WTC11 (cell line): ENCODE results near the gene FSTL4. TPM values are rescaled to one million over a fixed set of nuclear protein-coding genes. Genes with fewer than 3 reads are reported as not detected.

Experiments
- ATAC-seq: fragments of 200-7000 bp; cut with Tn5 transposase; 2 replicates; pipeline ENCODE4 v1.10.0; 2021; ENCODE audit warnings: mild to moderate bottlenecking, moderate library complexity
- CTCF ChIA-PET: fragments of 300-600 bp; sonication (Branson Sonifier 250); formaldehyde crosslinking; loops from one replicate; lab custom pipeline; 2021; ENCODE audit warnings: antibody characterized with exemption; lab: Charles Lee
- POLR2A ChIA-PET: fragments of 350-600 bp; sonication (Branson Sonifier 250); formaldehyde crosslinking; loops from one replicate; lab custom pipeline; 2021; ENCODE audit warnings: antibody characterized with exemption; lab: Charles Lee
- DNase-seq: peaks from one replicate; pipeline ENCODE4 v3.0.0; 2021; ENCODE audit warnings: low spot score
- H3K27ac Mint-ChIP-seq: 2 replicates; pipeline ENCODE4 v1.8.0; 2021; ENCODE audit warnings: mixed read lengths
- H3K27me3 Mint-ChIP-seq: 2 replicates; pipeline ENCODE4 v1.8.0; 2021; ENCODE audit warnings: low read depth, mild to moderate bottlenecking, moderate library complexity, mixed read lengths
- H3K36me3 Mint-ChIP-seq: 2 replicates; pipeline ENCODE4 v1.8.0; 2021; ENCODE audit warnings: mixed read lengths
- H3K4me1 Mint-ChIP-seq: 2 replicates; pipeline ENCODE4 v1.8.0; 2022; ENCODE audit warnings: mixed read lengths
- H3K4me3 Mint-ChIP-seq: 2 replicates; pipeline ENCODE4 v1.8.0; 2021; ENCODE audit warnings: mild to moderate bottlenecking, moderate library complexity, mixed read lengths
- H3K9me3 Mint-ChIP-seq: 2 replicates; pipeline ENCODE4 v1.8.0; 2021; ENCODE audit warnings: mixed read lengths
- ATF1 ChIP-seq: sonication (generic); formaldehyde crosslinking; IDR thresholded peaks from 2 replicates; pipeline ENCODE4 v1.8.1; 2023; ENCODE audit warnings: mild to moderate bottlenecking, moderate library complexity, missing genetic modification reagents
- CREM ChIP-seq: sonication (generic); formaldehyde crosslinking; IDR thresholded peaks from 2 replicates; pipeline ENCODE4 v1.8.1; 2022; ENCODE audit warnings: mild to moderate bottlenecking, missing genetic modification reagents, moderate library complexity
- EMX1 ChIP-seq: fragments of 250-450 bp; sonication (Bioruptor Pico); IDR thresholded peaks from 2 replicates; pipeline ENCODE4 v1.8.0; 2021; ENCODE audit warnings: mild to moderate bottlenecking
- GABPB1 ChIP-seq: sonication (generic); formaldehyde crosslinking; IDR thresholded peaks from 2 replicates; pipeline ENCODE4 v1.8.1; 2023; ENCODE audit warnings: mild to moderate bottlenecking, missing genetic modification reagents
- MXD4 ChIP-seq: fragments of 250-450 bp; sonication (Bioruptor Pico); IDR thresholded peaks from 2 replicates; pipeline ENCODE4 v1.8.0; 2021; ENCODE audit warnings: mild to moderate bottlenecking, moderate library complexity, borderline replicate concordance
- SOX15 ChIP-seq: fragments of 250-450 bp; sonication (Bioruptor Pico); IDR thresholded peaks from 2 replicates; pipeline ENCODE4 v1.9.0; 2021; ENCODE audit warnings: mild to moderate bottlenecking
- TEAD1 ChIP-seq: sonication (generic); formaldehyde crosslinking; IDR thresholded peaks from 2 replicates; pipeline ENCODE4 v1.8.0; 2022; ENCODE audit warnings: mild to moderate bottlenecking, missing genetic modification reagents
- TEAD4 ChIP-seq: sonication (generic); formaldehyde crosslinking; IDR thresholded peaks from 2 replicates; pipeline ENCODE4 v1.8.0; 2022; ENCODE audit warnings: mild to moderate bottlenecking, missing genetic modification reagents
- TP53 ChIP-seq: sonication (generic); formaldehyde crosslinking; IDR thresholded peaks from 2 replicates; pipeline ENCODE4 v1.8.1; 2023; ENCODE audit warnings: mild to moderate bottlenecking, missing genetic modification reagents
- ZNF396 ChIP-seq: fragments of 250-450 bp; sonication (Bioruptor Pico); IDR thresholded peaks from 2 replicates; pipeline ENCODE4 v1.8.0; 2021; ENCODE audit warnings: mild to moderate bottlenecking, moderate library complexity, borderline replicate concordance
- total RNA-seq: library from RNA; stranded (reverse); gene quantifications from 3 replicates; pipeline ENCODE4 v1.2.3, GENCODE V29; 2021
- TF ChIP-seq, protein P1 (sequence below): sonication (generic); formaldehyde crosslinking; IDR thresholded peaks from 2 replicates; pipeline ENCODE4 v1.8.0; 2023; ENCODE audit warnings: missing genetic modification reagents, mild to moderate bottlenecking, borderline replicate concordance
- TF ChIP-seq, protein P2 (sequence below): sonication (generic); formaldehyde crosslinking; IDR thresholded peaks from 2 replicates; pipeline ENCODE4 v1.8.0; 2022; ENCODE audit warnings: mild to moderate bottlenecking, missing genetic modification reagents
- TF ChIP-seq, protein P3 (sequence below): sonication (generic); formaldehyde crosslinking; IDR thresholded peaks from 2 replicates; pipeline ENCODE4 v1.8.1; 2022; ENCODE audit warnings: low read depth, missing genetic modification reagents, borderline replicate concordance
- TF ChIP-seq, protein P4 (sequence below): sonication (generic); formaldehyde crosslinking; conservative IDR thresholded peaks from 2 replicates; pipeline ENCODE4 v1.8.1; 2022; ENCODE audit warnings: mild to moderate bottlenecking, missing genetic modification reagents
- TF ChIP-seq, protein P5 (sequence below): sonication (generic); formaldehyde crosslinking; conservative IDR thresholded peaks from 2 replicates; pipeline ENCODE4 v1.8.1; 2023; ENCODE audit warnings: mild to moderate bottlenecking, low read depth, missing genetic modification reagents, moderate library complexity
- TF ChIP-seq, protein P6 (sequence below): sonication (generic); formaldehyde crosslinking; IDR thresholded peaks from 2 replicates; pipeline ENCODE4 v1.8.1; 2023; ENCODE audit warnings: mild to moderate bottlenecking, missing genetic modification reagents

Gene FSTL4
- total RNA-seq, 1 experiment from 2014 or later, result 6.1 TPM

DNA sequence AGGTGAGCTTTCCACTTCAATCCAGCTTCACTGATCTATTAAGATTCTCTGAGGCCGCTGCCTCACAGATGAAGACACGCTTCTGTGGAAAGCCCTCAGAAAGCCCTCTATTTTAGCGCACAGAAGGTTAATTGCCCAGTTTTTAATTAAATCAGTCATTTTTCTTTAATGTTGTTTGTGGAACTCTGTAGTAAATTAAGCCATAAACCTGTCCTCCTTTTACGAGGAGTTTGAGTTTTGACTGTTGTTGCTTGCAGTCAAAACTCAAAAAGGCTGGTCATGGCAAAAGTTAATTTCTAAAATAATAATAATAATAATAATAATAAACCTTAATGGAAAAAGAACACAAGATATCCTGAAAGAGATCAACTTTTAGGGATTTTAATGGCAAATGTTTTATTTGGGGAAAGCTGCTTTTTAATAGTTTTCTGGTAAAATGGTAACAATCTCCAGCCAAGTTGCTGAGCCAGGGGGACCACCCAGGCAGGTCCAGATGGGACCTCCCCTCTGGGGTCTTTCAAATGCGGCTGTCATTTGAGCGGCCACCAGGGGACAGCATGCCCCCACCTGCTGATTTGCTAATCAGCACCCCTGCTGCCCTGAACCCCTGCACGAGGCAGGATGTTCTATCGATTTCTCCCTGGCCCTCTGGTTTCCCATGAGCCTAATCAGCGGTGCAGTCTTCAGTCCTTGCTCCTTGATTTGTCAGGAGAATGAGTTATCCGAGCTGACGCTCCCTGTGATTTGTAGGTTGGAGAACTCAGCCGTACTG, 247.2 kb downstream of the FSTL4 start (continued):
- no peak for TF ChIP-seq TP53 (CRISPR knock-in tag)
- 0 out of 2 replicates have a peak, but pooled peaks have one; percentile 33 for TF ChIP-seq CREM

DNA sequence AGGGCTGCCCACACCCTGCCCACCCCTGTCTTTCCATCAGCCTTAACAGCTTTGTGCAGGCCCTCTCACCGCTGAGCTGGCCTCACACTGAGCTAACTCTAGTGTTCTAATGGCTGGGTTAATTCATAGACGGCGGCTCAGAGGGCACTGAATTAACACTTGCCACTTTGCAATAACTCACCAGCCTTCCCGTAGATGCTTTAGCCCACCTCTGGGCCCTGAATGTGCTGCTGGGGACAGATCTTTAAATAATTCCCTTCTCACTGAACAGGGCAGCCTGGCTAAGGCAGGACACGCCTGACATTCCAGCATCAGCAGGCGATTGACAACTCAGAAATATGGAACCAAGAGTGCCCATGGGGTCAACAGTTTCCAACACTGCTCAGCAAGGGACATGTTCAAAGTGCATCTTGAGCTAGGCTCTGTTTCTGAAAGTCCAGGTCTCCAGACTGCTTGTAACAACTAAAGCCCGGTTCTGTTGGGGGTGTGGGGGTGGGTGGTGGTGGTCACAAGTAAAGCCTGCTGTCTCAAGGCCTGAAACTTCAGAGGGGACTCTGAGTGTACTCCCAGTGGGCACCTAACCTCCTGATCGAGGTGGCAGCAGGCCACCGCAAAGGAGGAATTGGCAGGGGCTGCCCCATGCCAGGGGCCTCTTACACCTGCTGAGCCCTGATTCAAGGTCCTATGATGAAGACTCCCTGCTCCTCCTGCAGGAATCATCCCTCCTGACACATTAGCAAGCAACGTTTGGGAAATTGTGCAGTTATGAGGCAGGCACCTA, 248.3 kb downstream of the FSTL4 start:
- Mint-ChIP-seq H3K36me3 (no peaks in the 10 kb centered on the region), H3K27ac (no peak overlapping the region), H3K27me3 (no peaks in the 10 kb centered on the region; the same call in 1 of the 2 replicates), H3K4me3 (no peak overlapping the region), H3K4me1 (peaks cover 62% of the 10 kb centered on the region), H3K9me3 (no peaks in the 10 kb centered on the region)
- DNase-seq (no peak), ATAC-seq (no peak)
- TF ChIP-seq, protein P1, sequence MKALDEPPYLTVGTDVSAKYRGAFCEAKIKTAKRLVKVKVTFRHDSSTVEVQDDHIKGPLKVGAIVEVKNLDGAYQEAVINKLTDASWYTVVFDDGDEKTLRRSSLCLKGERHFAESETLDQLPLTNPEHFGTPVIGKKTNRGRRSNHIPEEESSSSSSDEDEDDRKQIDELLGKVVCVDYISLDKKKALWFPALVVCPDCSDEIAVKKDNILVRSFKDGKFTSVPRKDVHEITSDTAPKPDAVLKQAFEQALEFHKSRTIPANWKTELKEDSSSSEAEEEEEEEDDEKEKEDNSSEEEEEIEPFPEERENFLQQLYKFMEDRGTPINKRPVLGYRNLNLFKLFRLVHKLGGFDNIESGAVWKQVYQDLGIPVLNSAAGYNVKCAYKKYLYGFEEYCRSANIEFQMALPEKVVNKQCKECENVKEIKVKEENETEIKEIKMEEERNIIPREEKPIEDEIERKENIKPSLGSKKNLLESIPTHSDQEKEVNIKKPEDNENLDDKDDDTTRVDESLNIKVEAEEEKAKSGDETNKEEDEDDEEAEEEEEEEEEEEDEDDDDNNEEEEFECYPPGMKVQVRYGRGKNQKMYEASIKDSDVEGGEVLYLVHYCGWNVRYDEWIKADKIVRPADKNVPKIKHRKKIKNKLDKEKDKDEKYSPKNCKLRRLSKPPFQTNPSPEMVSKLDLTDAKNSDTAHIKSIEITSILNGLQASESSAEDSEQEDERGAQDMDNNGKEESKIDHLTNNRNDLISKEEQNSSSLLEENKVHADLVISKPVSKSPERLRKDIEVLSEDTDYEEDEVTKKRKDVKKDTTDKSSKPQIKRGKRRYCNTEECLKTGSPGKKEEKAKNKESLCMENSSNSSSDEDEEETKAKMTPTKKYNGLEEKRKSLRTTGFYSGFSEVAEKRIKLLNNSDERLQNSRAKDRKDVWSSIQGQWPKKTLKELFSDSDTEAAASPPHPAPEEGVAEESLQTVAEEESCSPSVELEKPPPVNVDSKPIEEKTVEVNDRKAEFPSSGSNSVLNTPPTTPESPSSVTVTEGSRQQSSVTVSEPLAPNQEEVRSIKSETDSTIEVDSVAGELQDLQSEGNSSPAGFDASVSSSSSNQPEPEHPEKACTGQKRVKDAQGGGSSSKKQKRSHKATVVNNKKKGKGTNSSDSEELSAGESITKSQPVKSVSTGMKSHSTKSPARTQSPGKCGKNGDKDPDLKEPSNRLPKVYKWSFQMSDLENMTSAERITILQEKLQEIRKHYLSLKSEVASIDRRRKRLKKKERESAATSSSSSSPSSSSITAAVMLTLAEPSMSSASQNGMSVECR (CRISPR knock-in tag), result no peak
- TF ChIP-seq TEAD1 (CRISPR knock-in tag) (no peak), MXD4 (no peak), GABPB1 (CRISPR knock-in tag) (no peak), TEAD4 (CRISPR knock-in tag) (no peak), SOX15 (no peak), EMX1 (CRISPR knock-in tag) (no peak), ATF1 (no peak), ZNF396 (CRISPR knock-in tag) (no peak)
- TF ChIP-seq, protein P2, sequence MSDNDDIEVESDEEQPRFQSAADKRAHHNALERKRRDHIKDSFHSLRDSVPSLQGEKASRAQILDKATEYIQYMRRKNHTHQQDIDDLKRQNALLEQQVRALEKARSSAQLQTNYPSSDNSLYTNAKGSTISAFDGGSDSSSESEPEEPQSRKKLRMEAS (CRISPR knock-in tag), result no peak
- TF ChIP-seq, protein P3, sequence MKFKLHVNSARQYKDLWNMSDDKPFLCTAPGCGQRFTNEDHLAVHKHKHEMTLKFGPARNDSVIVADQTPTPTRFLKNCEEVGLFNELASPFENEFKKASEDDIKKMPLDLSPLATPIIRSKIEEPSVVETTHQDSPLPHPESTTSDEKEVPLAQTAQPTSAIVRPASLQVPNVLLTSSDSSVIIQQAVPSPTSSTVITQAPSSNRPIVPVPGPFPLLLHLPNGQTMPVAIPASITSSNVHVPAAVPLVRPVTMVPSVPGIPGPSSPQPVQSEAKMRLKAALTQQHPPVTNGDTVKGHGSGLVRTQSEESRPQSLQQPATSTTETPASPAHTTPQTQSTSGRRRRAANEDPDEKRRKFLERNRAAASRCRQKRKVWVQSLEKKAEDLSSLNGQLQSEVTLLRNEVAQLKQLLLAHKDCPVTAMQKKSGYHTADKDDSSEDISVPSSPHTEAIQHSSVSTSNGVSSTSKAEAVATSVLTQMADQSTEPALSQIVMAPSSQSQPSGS (CRISPR knock-in tag), result no peak
- TF ChIP-seq, protein P4, sequence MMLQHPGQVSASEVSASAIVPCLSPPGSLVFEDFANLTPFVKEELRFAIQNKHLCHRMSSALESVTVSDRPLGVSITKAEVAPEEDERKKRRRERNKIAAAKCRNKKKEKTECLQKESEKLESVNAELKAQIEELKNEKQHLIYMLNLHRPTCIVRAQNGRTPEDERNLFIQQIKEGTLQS (CRISPR knock-in tag), result no peak
- TF ChIP-seq, protein P5, sequence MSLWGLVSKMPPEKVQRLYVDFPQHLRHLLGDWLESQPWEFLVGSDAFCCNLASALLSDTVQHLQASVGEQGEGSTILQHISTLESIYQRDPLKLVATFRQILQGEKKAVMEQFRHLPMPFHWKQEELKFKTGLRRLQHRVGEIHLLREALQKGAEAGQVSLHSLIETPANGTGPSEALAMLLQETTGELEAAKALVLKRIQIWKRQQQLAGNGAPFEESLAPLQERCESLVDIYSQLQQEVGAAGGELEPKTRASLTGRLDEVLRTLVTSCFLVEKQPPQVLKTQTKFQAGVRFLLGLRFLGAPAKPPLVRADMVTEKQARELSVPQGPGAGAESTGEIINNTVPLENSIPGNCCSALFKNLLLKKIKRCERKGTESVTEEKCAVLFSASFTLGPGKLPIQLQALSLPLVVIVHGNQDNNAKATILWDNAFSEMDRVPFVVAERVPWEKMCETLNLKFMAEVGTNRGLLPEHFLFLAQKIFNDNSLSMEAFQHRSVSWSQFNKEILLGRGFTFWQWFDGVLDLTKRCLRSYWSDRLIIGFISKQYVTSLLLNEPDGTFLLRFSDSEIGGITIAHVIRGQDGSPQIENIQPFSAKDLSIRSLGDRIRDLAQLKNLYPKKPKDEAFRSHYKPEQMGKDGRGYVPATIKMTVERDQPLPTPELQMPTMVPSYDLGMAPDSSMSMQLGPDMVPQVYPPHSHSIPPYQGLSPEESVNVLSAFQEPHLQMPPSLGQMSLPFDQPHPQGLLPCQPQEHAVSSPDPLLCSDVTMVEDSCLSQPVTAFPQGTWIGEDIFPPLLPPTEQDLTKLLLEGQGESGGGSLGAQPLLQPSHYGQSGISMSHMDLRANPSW (CRISPR knock-in tag), result no peak
- TF ChIP-seq, protein P6, sequence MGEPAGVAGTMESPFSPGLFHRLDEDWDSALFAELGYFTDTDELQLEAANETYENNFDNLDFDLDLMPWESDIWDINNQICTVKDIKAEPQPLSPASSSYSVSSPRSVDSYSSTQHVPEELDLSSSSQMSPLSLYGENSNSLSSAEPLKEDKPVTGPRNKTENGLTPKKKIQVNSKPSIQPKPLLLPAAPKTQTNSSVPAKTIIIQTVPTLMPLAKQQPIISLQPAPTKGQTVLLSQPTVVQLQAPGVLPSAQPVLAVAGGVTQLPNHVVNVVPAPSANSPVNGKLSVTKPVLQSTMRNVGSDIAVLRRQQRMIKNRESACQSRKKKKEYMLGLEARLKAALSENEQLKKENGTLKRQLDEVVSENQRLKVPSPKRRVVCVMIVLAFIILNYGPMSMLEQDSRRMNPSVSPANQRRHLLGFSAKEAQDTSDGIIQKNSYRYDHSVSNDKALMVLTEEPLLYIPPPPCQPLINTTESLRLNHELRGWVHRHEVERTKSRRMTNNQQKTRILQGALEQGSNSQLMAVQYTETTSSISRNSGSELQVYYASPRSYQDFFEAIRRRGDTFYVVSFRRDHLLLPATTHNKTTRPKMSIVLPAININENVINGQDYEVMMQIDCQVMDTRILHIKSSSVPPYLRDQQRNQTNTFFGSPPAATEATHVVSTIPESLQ (CRISPR knock-in tag), result no peak
- ChIA-PET CTCF (interaction anchor here (0.5 to 1.9 kb wide), 8 partner anchors 22 to 598 kb away, joined by 3 to 8 read pairs (median 4); no protein-coding TSS in a partner anchor), POLR2A (no interaction called here)
